Hepatocyte (in vitro differentiated cells): ENCODE measurements around the gene GALNT4. TPM values are rescaled to one million over a fixed set of nuclear protein-coding genes. Genes with fewer than 3 reads are reported as not detected.

Experiments used
- DNase-seq: peaks from one replicate; pipeline ENCODE4 v3.0.0-alpha.2; 2016; ENCODE audit warnings: low spot score
- H2AFZ ChIP-seq: fragments of 200-600 bp; sonication (generic); 2 replicates; pipeline ENCODE4 v1.6.0; 2016; ENCODE audit warnings: antibody characterized with exemption, mild to moderate bottlenecking
- H3K27ac ChIP-seq: fragments of 200-600 bp; sonication (generic); 2 replicates; pipeline ENCODE4 v1.5.1; 2016; ENCODE audit warnings: mild to moderate bottlenecking
- H3K27me3 ChIP-seq: fragments of 200-600 bp; sonication (generic); 2 replicates; pipeline ENCODE4 v1.6.1; 2016
- H3K36me3 ChIP-seq: fragments of 200-600 bp; sonication (generic); replicated peaks from 2 replicates; pipeline ENCODE4 v1.5.1; 2016; ENCODE audit warnings: low read depth; ENCODE audit not compliant: insufficient read depth
- H3K4me1 ChIP-seq: fragments of 200-600 bp; sonication (generic); 2 replicates; pipeline ENCODE4 v1.5.1; 2016; ENCODE audit warnings: mild to moderate bottlenecking, moderate library complexity; ENCODE audit not compliant: insufficient read depth
- H3K4me2 ChIP-seq: fragments of 200-600 bp; sonication (generic); 2 replicates; pipeline ENCODE4 v1.6.0; 2016
- H3K4me3 ChIP-seq: fragments of 200-600 bp; sonication (generic); 2 replicates; pipeline ENCODE4 v1.5.1; 2016; ENCODE audit warnings: mild to moderate bottlenecking
- H3K79me2 ChIP-seq: fragments of 200-600 bp; sonication (generic); 2 replicates; pipeline ENCODE4 v1.6.0; 2017; ENCODE audit warnings: mild to moderate bottlenecking
- H3K9me2 ChIP-seq: fragments of 200-600 bp; sonication (generic); replicated peaks from 2 replicates; pipeline ENCODE4 v1.6.0; 2017; ENCODE audit warnings: mild to moderate bottlenecking; ENCODE audit not compliant: insufficient read depth
- H3K9me3 ChIP-seq: fragments of 200-600 bp; sonication (generic); 2 replicates; pipeline ENCODE4 v1.5.1; 2016; ENCODE audit warnings: low read depth, mild to moderate bottlenecking
- H4K20me1 ChIP-seq: fragments of 200-600 bp; sonication (generic); 2 replicates; pipeline ENCODE4 v1.6.0; 2016; ENCODE audit warnings: mild to moderate bottlenecking; ENCODE audit not compliant: insufficient read depth, poor library complexity, severe bottlenecking
- EZH2 ChIP-seq: fragments of 200-600 bp; sonication (generic); IDR thresholded peaks from 2 replicates; pipeline ENCODE4 v1.6.1; 2016; ENCODE audit warnings: antibody characterized with exemption, mild to moderate bottlenecking, borderline replicate concordance
- EZH2phosphoT487 ChIP-seq: fragments of 200-600 bp; sonication (generic); IDR thresholded peaks from one replicate; pipeline ENCODE4 v1.6.1; 2018; ENCODE audit warnings: antibody characterized with exemption, mild to moderate bottlenecking, low read depth, moderate library complexity; ENCODE audit not compliant: unreplicated experiment, severe bottlenecking
- WGBS: methylation state at CpG from one replicate; pipeline ENCODE4 v1.1.6; 2016; ENCODE audit warnings: low lambda C conversion rate; ENCODE audit errors: missing lambda C conversion rate; 5-methylcytosine and 5-hydroxymethylcytosine counted together
- polyA plus RNA-seq: library from polyadenylated mRNA; unstranded; fragments of >200 nt; fragmentation: Nextera tagmentation; extraction: Ambion mirVana; gene quantifications from 2 replicates; pipeline ENCODE4 v1.2.1, GENCODE V29; 2016
- total RNA-seq: library from RNA; depleted of rRNA; stranded (reverse); fragments of >200 nt; gene quantifications from 2 replicates; pipeline ENCODE4 v1.2.3, GENCODE V29; 2014
- TF ChIP-seq, protein P1 (sequence below): fragments of 200-600 bp; sonication (generic); IDR thresholded peaks from 2 replicates; pipeline ENCODE4 v1.5.1; 2016; ENCODE audit warnings: antibody characterized with exemption, mild to moderate bottlenecking; ENCODE audit not compliant: poor library complexity

Gene GALNT4
- total and polyA plus RNA-seq, 2 experiments from 2014 or later = 4.6 to 19.2 TPM

DNA sequence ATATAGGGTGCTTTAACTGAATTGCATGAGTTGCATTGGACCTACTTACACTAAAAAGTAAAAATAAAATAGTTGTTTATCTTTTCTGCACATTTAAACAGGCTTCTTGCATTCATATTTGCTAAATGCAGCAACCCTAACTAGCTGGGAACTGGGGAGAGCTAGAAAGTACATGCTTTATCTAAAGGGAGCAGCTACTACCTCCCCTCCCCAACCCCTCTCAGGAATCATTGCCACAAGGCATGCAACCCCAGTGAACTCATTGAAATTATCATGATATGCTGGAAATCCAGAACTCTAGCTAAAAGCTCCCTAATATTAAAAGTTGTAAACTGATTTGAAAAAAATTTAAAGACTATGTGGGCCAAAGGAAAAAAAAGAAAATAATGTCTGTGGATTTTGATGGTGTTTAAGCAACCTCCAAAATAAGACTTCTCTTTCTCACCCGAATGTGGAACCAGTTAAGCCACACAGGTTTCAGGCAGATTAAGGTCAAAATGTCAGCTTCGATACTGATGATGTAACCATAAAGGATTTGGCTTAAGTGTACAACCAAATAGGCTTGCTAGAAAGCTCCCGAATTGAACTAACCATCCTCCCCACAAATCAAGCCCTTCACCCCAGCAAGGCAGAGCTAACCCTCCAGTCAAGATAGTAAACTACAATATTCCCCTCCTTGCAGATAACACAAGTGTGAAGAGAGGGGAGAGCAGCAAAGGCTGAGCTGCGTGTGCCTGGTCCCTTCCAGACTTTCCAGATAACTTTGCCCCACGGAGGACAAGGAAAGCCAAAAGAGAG is 15.0 kb upstream of the GALNT4 start:
- WGBS = 45% methylated on average over 5 of the region's 5 CpGs

DNA sequence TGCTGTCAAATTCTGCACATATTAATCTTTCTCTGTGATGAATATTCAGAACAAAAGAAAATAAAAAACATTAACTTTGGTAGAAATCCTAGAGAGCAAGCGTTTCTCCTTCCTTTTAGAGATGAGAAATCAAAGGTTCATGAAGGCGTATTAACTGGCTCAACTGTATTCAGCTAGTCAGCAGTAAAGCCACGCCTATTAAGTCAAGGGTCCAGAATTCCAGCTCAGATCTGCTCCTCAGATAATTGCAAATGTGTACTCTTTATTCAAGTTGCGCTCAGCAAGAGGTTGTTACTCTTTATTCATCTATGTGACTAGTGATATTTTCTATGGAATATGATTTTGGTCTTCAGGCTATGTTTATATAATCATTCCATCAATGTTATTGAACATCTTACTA is 14.3 kb upstream of the GALNT4 start:
- Histone ChIP-seq H4K20me1 (no peaks in the 10 kb centered on the region), H3K36me3 (no peaks in the 10 kb centered on the region), H3K9me2 (no peaks in the 10 kb centered on the region), H3K27me3 (no peaks in the 10 kb centered on the region), H3K79me2 (no peaks in the 10 kb centered on the region), H3K4me2 (peak overlapping the region; percentile 50), H3K4me3 (no peak overlapping the region), H3K9me3 (no peaks in the 10 kb centered on the region), H2AFZ (no peak overlapping the region), H3K27ac (no peak overlapping the region), H3K4me1 (peaks cover 6% of the 10 kb centered on the region)
- peak; percentile 39 for DNase-seq
- TF ChIP-seq EZH2phosphoT487 = no peak
- TF ChIP-seq EZH2 = no peak
- TF ChIP-seq, protein P1, sequence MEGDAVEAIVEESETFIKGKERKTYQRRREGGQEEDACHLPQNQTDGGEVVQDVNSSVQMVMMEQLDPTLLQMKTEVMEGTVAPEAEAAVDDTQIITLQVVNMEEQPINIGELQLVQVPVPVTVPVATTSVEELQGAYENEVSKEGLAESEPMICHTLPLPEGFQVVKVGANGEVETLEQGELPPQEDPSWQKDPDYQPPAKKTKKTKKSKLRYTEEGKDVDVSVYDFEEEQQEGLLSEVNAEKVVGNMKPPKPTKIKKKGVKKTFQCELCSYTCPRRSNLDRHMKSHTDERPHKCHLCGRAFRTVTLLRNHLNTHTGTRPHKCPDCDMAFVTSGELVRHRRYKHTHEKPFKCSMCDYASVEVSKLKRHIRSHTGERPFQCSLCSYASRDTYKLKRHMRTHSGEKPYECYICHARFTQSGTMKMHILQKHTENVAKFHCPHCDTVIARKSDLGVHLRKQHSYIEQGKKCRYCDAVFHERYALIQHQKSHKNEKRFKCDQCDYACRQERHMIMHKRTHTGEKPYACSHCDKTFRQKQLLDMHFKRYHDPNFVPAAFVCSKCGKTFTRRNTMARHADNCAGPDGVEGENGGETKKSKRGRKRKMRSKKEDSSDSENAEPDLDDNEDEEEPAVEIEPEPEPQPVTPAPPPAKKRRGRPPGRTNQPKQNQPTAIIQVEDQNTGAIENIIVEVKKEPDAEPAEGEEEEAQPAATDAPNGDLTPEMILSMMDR = no peak
- 50% methylated on average over 4 of the region's 4 CpGs for WGBS

More for the DNA sequence above, 15.0 kb upstream of the GALNT4 start:
- Histone ChIP-seq H3K9me2 (no peaks in the 10 kb centered on the region), H3K4me2 (no peak overlapping the region), H3K27me3 (no peaks in the 10 kb centered on the region), H3K36me3 (no peaks in the 10 kb centered on the region), H3K4me1 (peaks cover 6% of the 10 kb centered on the region), H3K27ac (no peak overlapping the region), H4K20me1 (no peaks in the 10 kb centered on the region), H3K79me2 (no peaks in the 10 kb centered on the region), H3K9me3 (no peaks in the 10 kb centered on the region), H2AFZ (no peak overlapping the region), H3K4me3 (no peak overlapping the region)
- no peak for DNase-seq
- TF ChIP-seq EZH2 (no peak), EZH2phosphoT487 (no peak)
- TF ChIP-seq, protein P1 = no peak

GRCh38 chr12:89537389-89537788 is 12.8 kb upstream of the GALNT4 start:
- Histone ChIP-seq H4K20me1 (no peaks in the 10 kb centered on the region), H3K4me3 (no peak overlapping the region), H3K4me1 (peaks cover 6% of the 10 kb centered on the region), H3K36me3 (no peaks in the 10 kb centered on the region), H3K27me3 (no peaks in the 10 kb centered on the region), H3K27ac (no peak overlapping the region), H3K4me2 (no peak overlapping the region), H3K9me2 (no peaks in the 10 kb centered on the region), H2AFZ (no peak overlapping the region), H3K9me3 (no peaks in the 10 kb centered on the region), H3K79me2 (no peaks in the 10 kb centered on the region)
- TF ChIP-seq EZH2 (no peak), EZH2phosphoT487 (no peak)
- TF ChIP-seq, protein P1 = no peak
- DNase-seq = no peak
- WGBS = 54% methylated on average over 3 of the region's 3 CpGs
